Measurements from ENCODE around the gene AOC3.
"Not testable (repeated sequence)": the region's sequence is repeated elsewhere in the genome, so short reads cannot be mapped to it uniquely, and the experiment has no call there.

Gene AOC3

GRCh38 chr17:42844761-42845555 is 6.0 kb upstream of the AOC3 start:
- DNase-seq: no peak

GRCh38 chr17:42845556-42845917 is 5.5 kb upstream of the AOC3 start:
- no peak for DNase-seq

- DNase-seq: no peak
These were observed 4.9 kb upstream of the AOC3 start for GRCh38 chr17:42845918-42846593.

GRCh38 chr17:42846594-42847280 is 4.3 kb upstream of the AOC3 start:
- DNase-seq: no peak

GRCh38 chr17:42848093-42848492 is 2.9 kb upstream of the AOC3 start:
- no peak for DNase-seq

- no peak for DNase-seq
These were observed 2.0 kb upstream of the AOC3 start for GRCh38 chr17:42849031-42849430.

GRCh38 chr17:42849451-42850181 is 1.4 kb upstream of the AOC3 start:
- DNase-seq: peak; percentile 85

GRCh38 chr17:42851371-42852240 is 607 bp downstream of the AOC3 start:
- DNase-seq: not testable (repeated sequence)

- no peak for DNase-seq
These were observed 1.4 kb downstream of the AOC3 start for GRCh38 chr17:42852351-42852750.

- peak; percentile 38 for DNase-seq
These were observed 2.0 kb downstream of the AOC3 start for GRCh38 chr17:42853004-42853403.

GRCh38 chr17:42853597-42853967 is 2.6 kb downstream of the AOC3 start:
- peak; percentile 89 for DNase-seq

GRCh38 chr17:42853968-42854790 is 3.2 kb downstream of the AOC3 start:
- DNase-seq: peak; percentile 46

GRCh38 chr17:42855048-42855596 is 4.1 kb downstream of the AOC3 start:
- DNase-seq: no peak

- DNase-seq: not testable (repeated sequence)
These were observed 5.1 kb downstream of the AOC3 start for GRCh38 chr17:42856093-42856492.

GRCh38 chr17:42856516-42856915 is 5.5 kb downstream of the AOC3 start:
- not testable (repeated sequence) for DNase-seq

- DNase-seq: no peak
These were observed 6.4 kb downstream of the AOC3 start for GRCh38 chr17:42857389-42857788.

GRCh38 chr17:42865638-42866094 is 14.7 kb downstream of the AOC3 start:
- DNase-seq: no peak

- DNase-seq: no peak
These were observed 15.2 kb downstream of the AOC3 start for GRCh38 chr17:42866216-42866615.

- DNase-seq: no peak
These were observed 15.9 kb downstream of the AOC3 start for GRCh38 chr17:42866631-42867575.
